Stimulated activated CD8-positive, alpha-beta memory T cell treated with anti-CD3 and anti-CD28 coated beads, Interleukin-7, amount 100 ng/mL, for 4 hours (primary cell): Measurements from ENCODE around the gene MYH9.

Experiments
- DNase-seq, 2 donors: peaks; one replicate each; pipeline ENCODE4 v3.0.0-alpha.2; 2020; ENCODE audit warnings: low read depth in 2 of 2

Gene MYH9

GRCh38 chr22:36386351-36386899 lies 1.3 kb downstream of the MYH9 start:
- DNase-seq, result peak in 1 of 2 donors; percentile 44

- DNase-seq, result peak; percentile 64 to 68
Observed at GRCh38 chr22:36385491-36386350, 2.0 kb downstream of the MYH9 start.

GRCh38 chr22:36384766-36385481 lies 2.8 kb downstream of the MYH9 start:
- no peak for DNase-seq

GRCh38 chr22:36383110-36383581 lies 4.6 kb downstream of the MYH9 start:
- DNase-seq, result peak in 1 of 2 donors; percentile 48

- DNase-seq, result no peak
Observed at GRCh38 chr22:36381513-36382128, 6.1 kb downstream of the MYH9 start.

- DNase-seq, result no peak
Observed at GRCh38 chr22:36379593-36380361, 8.0 kb downstream of the MYH9 start.

- no peak for DNase-seq
Observed at GRCh38 chr22:36378869-36379217, 8.9 kb downstream of the MYH9 start.

GRCh38 chr22:36378080-36378868 lies 9.5 kb downstream of the MYH9 start:
- DNase-seq, result no peak

GRCh38 chr22:36377022-36377631 lies 10.6 kb downstream of the MYH9 start:
- no peak for DNase-seq

- DNase-seq, result no peak
Observed at GRCh38 chr22:36376265-36376664, 11.5 kb downstream of the MYH9 start.

GRCh38 chr22:36375071-36375980 lies 12.4 kb downstream of the MYH9 start:
- DNase-seq, result no peak

GRCh38 chr22:36374603-36375024 lies 13.2 kb downstream of the MYH9 start:
- DNase-seq, result peak in 1 of 2 donors; percentile 65

- no peak for DNase-seq
Observed at GRCh38 chr22:36373258-36373579, 14.5 kb downstream of the MYH9 start.

GRCh38 chr22:36371920-36372319 lies 15.8 kb downstream of the MYH9 start:
- no peak for DNase-seq

- DNase-seq, result no peak
Observed at GRCh38 chr22:36369922-36370791, 17.6 kb downstream of the MYH9 start.

- DNase-seq, result peak; percentile 67 to 69
Observed at GRCh38 chr22:36369004-36369921, 18.5 kb downstream of the MYH9 start.

- no peak for DNase-seq
Observed at GRCh38 chr22:36368359-36368983, 19.3 kb downstream of the MYH9 start.
